SK-N-MC (cell line): ENCODE measurements around the gene AQP12A.

ENCODE experiments used
- DNase-seq: peaks from one replicate; pipeline ENCODE4 v3.0.0-alpha.2; 2011; ENCODE audit warnings: low read depth, low spot score
- H3K27ac ChIP-seq: fragments of 200-600 bp; sonication (generic); 2 replicates; pipeline ENCODE4 v1.5.1; 2016; ENCODE audit warnings: mixed run types
- H3K36me3 ChIP-seq: fragments of 200-600 bp; sonication (generic); 2 replicates; pipeline ENCODE4 v1.6.1; 2017; ENCODE audit warnings: antibody characterized with exemption, low read length, mixed read lengths; ENCODE audit not compliant: insufficient read depth
- H3K4me3 ChIP-seq: fragments of 200-600 bp; sonication (generic); 2 replicates; pipeline ENCODE4 v1.5.1; 2016
- H3K9ac ChIP-seq: fragments of 200-600 bp; sonication (generic); 2 replicates; pipeline ENCODE4 v1.8.0; 2017; ENCODE audit warnings: mixed run types, mixed read lengths; ENCODE audit not compliant: insufficient read length
- H3K9me3 ChIP-seq: fragments of 200-600 bp; sonication (generic); 2 replicates; pipeline ENCODE4 v1.6.1; 2017; ENCODE audit warnings: low read depth, mild to moderate bottlenecking, antibody characterized with exemption, low read length, moderate library complexity, mixed read lengths
- EZH2 ChIP-seq: fragments of 200-600 bp; sonication (generic); IDR thresholded peaks from one replicate; pipeline ENCODE4 v1.6.1; 2017; ENCODE audit warnings: antibody characterized with exemption
- FOXP2 ChIP-seq: optimal IDR thresholded peaks from 2 replicates; pipeline ENCODE3; 2011; ENCODE audit warnings: mild to moderate bottlenecking, moderate library complexity; ENCODE audit not compliant: insufficient read depth; ENCODE audit errors: extremely low read length, control extremely low read depth
- POLR2AphosphoS5 ChIP-seq: IDR thresholded peaks from 2 replicates; pipeline ENCODE4 v1.6.1; 2012; ENCODE audit warnings: mild to moderate bottlenecking, low read depth, low read length, borderline replicate concordance

The AQP12A gene

DNA sequence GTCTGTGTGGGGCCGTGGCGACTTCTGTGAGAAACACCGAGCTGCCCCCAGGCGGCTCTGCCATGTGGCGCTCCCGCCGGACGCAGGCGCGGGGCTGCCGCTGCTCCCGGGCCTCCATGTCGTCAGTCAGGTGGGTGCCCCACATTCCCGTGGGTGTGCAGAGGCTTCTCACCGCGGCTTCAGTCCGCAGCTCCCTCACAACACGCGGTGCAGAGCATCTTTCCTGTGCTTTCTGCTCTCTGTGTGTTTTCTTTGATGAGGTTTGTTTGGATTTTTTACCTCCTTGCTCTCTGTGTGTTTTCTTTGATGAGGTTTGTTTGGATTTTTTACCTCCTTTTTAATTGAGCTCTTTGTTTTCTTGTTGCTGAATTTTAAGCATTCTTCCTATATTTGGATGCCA, 13.0 kb downstream of the AQP12A start:
- H3K36me3 ChIP-seq = no peaks in the 10 kb centered on the region
- H3K27ac ChIP-seq = no peak overlapping the region
- TF ChIP-seq POLR2AphosphoS5 = no peak
- no peak for TF ChIP-seq EZH2
- TF ChIP-seq FOXP2 = no peak
- no peak for DNase-seq
- H3K9me3 ChIP-seq = no peaks in the 10 kb centered on the region
- no peak overlapping the region for H3K4me3 ChIP-seq
- H3K9ac ChIP-seq = no peak overlapping the region

DNA sequence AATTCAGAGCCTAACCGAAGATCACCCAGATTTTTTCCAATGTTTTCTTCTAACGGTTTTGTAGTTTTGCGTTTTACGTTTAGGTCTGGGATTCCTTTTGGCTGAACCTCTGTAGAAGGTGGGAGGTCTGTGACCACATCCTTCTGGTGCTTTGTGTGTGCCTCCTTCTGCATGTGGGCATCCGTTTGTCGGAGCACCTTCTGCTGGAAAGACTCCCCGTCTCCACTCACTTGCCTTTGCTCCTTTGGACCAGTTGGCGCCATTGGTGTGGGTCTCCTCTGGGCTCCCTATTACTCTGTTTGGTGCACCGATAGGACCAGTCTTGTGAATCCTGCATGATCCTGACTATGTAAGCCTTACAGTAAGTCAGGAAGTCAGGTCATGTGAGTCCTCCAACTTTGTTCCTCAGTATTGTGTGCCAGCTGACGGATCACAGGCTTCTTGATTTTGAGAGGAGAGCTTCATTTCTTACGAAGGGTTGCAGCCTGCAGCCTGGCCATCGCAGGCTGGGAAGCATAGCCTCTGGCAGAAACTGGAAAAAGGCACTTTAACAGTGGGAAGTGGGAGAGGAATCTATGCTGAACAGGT, 13.6 kb downstream of the AQP12A start:
- Histone ChIP-seq H3K9me3 (no peaks in the 10 kb centered on the region), H3K4me3 (no peak overlapping the region), H3K27ac (no peak overlapping the region), H3K9ac (no peak overlapping the region), H3K36me3 (no peaks in the 10 kb centered on the region)
- TF ChIP-seq POLR2AphosphoS5 (no peak), EZH2 (no peak), FOXP2 (no peak)
- no peak for DNase-seq

DNA sequence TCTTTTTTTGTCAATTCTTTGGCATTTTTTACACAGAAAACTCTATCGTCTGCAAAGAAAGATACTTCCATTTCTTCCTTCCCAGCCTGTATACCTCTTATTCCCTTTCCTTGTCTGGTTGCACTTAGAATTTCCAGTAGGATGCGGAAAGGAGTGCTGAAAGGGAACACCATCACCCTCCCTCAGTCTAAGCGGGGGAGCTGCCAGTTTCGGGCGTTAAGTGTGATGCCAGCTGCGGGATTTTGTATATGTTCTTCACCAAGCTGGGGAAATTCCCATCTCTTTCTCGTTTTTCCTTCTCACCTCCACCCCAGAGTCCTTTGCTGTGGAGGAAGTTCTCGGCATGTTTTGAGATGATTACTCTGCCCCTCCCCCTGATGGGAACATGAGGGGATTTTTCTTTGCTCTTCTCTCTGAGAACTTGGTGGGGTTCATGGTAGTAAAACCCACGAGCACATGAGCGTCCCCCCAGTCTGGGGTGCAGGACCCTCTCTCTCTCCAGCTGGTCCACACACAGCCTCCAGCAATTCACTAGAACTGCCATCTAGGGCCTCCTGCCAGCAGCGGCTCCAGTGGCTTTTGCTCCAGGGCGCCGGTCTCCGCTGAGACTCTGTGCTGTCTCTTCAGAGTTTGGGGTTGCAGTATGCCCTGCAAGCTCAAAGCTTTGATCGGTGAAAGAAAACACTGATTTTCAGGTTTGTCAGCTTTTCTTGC, 15.5 kb downstream of the AQP12A start:
- Histone ChIP-seq H3K27ac (no peak overlapping the region), H3K9me3 (no peaks in the 10 kb centered on the region), H3K4me3 (0 out of 2 replicates have a peak overlapping the region, but pooled peaks have one; percentile 14), H3K36me3 (no peaks in the 10 kb centered on the region), H3K9ac (no peak overlapping the region)
- no peak for TF ChIP-seq POLR2AphosphoS5
- TF ChIP-seq FOXP2 = no peak
- TF ChIP-seq EZH2 = no peak
- no peak for DNase-seq

DNA sequence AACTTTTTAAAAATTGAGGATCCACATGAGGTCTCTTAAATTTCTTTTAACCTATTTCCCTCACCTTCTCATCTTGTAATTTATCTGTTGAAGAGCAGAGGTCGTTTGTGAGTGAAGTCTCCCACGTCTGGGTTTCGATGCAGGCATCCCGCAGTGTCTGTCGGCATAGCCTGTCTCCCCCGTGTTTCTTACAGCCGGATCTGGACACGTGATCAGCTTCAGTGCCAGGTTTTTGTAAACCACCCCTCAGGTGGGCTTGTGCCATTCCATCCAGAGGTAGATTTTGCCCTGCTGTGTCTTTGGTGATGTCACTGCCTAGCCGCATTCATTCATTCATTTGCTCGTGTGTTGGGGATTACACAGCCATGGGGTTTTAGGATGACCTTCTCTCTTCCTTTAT, 16.2 kb downstream of the AQP12A start:
- Histone ChIP-seq H3K36me3 (no peaks in the 10 kb centered on the region), H3K4me3 (0 out of 2 replicates have a peak overlapping the region, but pooled peaks have one; percentile 14), H3K9me3 (no peaks in the 10 kb centered on the region), H3K27ac (no peak overlapping the region), H3K9ac (no peak overlapping the region)
- TF ChIP-seq POLR2AphosphoS5 (no peak), FOXP2 (no peak)
- no peak for DNase-seq

DNA sequence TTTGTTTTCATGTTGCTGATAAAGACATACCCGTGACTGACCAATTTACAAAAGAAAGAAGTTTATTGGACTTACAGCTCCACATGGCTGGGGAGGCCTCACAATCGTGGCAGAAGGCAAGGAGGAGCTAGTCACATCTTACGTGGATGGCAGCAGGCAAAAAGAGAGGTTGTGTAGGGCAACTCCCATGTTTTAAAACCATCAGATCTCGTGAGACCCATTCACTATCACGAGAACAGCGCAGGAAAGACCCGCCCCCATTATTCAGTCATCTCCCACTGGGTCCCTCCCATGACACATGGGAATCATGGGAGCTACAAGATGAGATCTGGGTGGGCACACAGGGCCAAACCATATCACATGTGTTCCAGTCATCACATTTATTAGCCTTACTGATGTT, 16.8 kb downstream of the AQP12A start:
- no peak for DNase-seq
- no peaks in the 10 kb centered on the region for H3K36me3 ChIP-seq
- no peak overlapping the region for H3K4me3 ChIP-seq
- no peak for TF ChIP-seq EZH2
- no peak for TF ChIP-seq POLR2AphosphoS5
- TF ChIP-seq FOXP2 = no peak
- no peak overlapping the region for H3K27ac ChIP-seq
- no peak overlapping the region for H3K9ac ChIP-seq
- no peaks in the 10 kb centered on the region for H3K9me3 ChIP-seq

DNA sequence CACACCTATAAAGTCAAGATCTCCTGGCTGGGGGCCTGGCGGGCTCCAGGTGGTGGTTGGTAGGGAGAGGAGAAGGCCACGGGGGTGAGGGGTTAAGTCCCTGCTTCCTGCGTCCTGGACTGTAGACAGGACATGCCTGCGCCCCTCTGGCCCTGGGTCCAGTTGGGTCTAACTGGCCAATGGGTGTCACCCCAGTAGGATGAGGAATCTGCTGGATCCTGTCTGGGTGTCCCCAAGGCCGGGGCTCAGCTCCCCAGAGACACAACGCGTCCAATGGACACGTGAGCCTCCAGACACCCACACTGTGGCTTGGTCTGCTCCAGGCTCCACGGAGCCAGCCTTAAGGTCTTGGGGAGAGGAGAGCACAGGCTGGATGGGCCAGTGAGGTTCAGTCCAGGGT, 19.6 kb downstream of the AQP12A start:
- DNase-seq = no peak
- Histone ChIP-seq H3K9ac (no peak overlapping the region), H3K36me3 (no peaks in the 10 kb centered on the region), H3K27ac (no peak overlapping the region), H3K4me3 (no peak overlapping the region), H3K9me3 (no peaks in the 10 kb centered on the region)
- TF ChIP-seq POLR2AphosphoS5 = no peak
- no peak for TF ChIP-seq EZH2
- TF ChIP-seq FOXP2 = no peak

DNA sequence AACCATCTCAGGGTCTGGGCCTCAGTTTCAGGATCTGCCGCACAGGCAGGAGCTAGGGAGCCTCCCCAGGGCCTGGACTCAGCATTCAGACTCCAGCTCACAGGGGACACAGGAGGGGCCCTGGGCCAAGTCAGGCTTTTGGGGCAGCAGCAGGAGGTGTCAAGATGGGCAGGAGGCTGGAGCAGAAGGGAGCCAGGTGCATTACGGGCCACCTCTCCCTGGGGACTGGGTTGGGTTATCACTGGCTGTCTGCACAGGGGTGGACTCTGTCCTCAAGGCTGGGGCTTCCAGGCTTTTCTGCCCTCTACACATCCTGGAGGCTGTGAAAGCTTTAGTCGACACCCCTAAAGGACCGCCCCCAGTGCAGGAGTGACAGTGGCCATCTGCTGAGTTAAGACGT, 20.0 kb downstream of the AQP12A start:
- H3K27ac ChIP-seq = no peak overlapping the region
- H3K4me3 ChIP-seq = no peak overlapping the region
- no peak for DNase-seq
- no peaks in the 10 kb centered on the region for H3K9me3 ChIP-seq
- no peak overlapping the region for H3K9ac ChIP-seq
- no peaks in the 10 kb centered on the region for H3K36me3 ChIP-seq
- TF ChIP-seq FOXP2 = no peak
- no peak for TF ChIP-seq EZH2
- TF ChIP-seq POLR2AphosphoS5 = no peak

DNA sequence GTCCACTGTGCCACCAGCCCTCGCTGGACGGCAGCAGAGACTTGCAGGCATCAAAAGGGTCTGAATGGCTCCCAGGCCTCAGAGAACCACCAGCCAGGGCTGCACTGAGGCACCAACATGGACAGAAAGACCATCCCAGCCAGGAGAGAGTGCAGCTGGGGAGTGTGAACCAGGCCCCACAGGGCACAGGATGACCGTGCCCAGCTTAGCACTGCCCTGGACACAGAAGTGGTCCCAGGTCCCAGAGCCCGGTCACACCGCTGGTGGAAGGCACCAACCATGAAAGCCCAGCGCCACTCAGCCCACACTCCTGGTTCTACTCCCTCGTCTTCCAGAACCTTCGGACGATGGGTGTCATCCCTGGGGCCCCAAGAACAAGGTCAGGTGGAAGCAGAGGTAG, 20.5 kb downstream of the AQP12A start:
- no peaks in the 10 kb centered on the region for H3K36me3 ChIP-seq
- DNase-seq = no peak
- no peak overlapping the region for H3K27ac ChIP-seq
- no peak overlapping the region for H3K9ac ChIP-seq
- no peak overlapping the region for H3K4me3 ChIP-seq
- H3K9me3 ChIP-seq = no peaks in the 10 kb centered on the region
- TF ChIP-seq FOXP2 = no peak
- TF ChIP-seq POLR2AphosphoS5 = no peak
- TF ChIP-seq EZH2 = no peak

DNA sequence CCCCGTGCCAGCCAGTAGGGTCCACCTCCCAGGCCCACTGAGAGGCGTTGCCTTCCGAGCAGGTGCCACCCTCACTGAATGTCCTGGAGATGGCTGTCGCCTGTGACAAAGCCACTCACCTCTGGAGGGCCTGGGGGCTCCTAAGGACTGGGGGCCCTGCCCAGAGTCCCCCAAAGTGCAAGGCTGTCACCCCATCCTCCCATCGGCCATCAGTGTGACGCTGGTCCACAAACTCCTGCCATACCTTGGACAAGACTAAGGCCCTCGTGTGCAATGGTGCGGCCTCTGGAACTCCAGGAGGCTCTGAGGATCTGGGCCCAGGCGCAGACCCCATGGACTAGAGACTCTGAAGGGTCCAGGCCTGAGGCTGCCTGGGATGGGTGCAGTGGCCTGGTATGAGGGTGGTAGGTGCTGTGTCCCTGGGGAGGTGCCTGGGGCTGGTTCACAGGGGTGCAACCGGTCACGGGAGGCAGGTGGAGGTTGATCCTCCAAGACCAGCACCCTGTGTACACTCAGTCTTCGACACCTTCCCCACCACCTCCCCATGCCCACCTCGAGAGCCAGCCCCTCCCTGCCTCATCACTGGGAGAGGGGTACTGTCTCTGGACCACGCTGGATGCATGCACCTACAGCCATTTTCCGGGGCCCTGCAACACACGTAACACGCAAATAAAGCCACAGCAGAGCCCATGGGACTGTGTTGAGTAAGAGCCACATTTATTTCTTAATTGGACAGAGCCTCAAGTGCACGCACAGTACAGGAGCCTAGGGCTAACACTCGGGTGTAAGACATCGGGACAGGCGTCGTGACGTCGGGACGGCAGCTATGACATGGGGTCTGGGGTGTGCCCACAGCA, 21.6 kb downstream of the AQP12A start:
- no peak overlapping the region for H3K27ac ChIP-seq
- no peak for DNase-seq
- no peak overlapping the region for H3K9ac ChIP-seq
- TF ChIP-seq FOXP2 (no peak), POLR2AphosphoS5 (no peak), EZH2 (no peak)
- no peaks in the 10 kb centered on the region for H3K36me3 ChIP-seq
- H3K9me3 ChIP-seq = no peaks in the 10 kb centered on the region
- no peak overlapping the region for H3K4me3 ChIP-seq
